Hepatocyte (in vitro differentiated cells): Measurements from ENCODE around the gene PDHX. TPM values are rescaled to one million over a fixed set of nuclear protein-coding genes. Genes with fewer than 3 reads are reported as not detected.

ENCODE experiments used
- DNase-seq: peaks from one replicate; pipeline ENCODE4 v3.0.0-alpha.2; 2016; ENCODE audit warnings: low spot score
- H2AFZ ChIP-seq: fragments of 200-600 bp; sonication (generic); 2 replicates; pipeline ENCODE4 v1.6.0; 2016; ENCODE audit warnings: antibody characterized with exemption, mild to moderate bottlenecking
- H3K27ac ChIP-seq: fragments of 200-600 bp; sonication (generic); 2 replicates; pipeline ENCODE4 v1.5.1; 2016; ENCODE audit warnings: mild to moderate bottlenecking
- H3K27me3 ChIP-seq: fragments of 200-600 bp; sonication (generic); 2 replicates; pipeline ENCODE4 v1.6.1; 2016
- H3K36me3 ChIP-seq: fragments of 200-600 bp; sonication (generic); replicated peaks from 2 replicates; pipeline ENCODE4 v1.5.1; 2016; ENCODE audit warnings: low read depth; ENCODE audit not compliant: insufficient read depth
- H3K4me1 ChIP-seq: fragments of 200-600 bp; sonication (generic); 2 replicates; pipeline ENCODE4 v1.5.1; 2016; ENCODE audit warnings: mild to moderate bottlenecking, moderate library complexity; ENCODE audit not compliant: insufficient read depth
- H3K4me2 ChIP-seq: fragments of 200-600 bp; sonication (generic); 2 replicates; pipeline ENCODE4 v1.6.0; 2016
- H3K4me3 ChIP-seq: fragments of 200-600 bp; sonication (generic); 2 replicates; pipeline ENCODE4 v1.5.1; 2016; ENCODE audit warnings: mild to moderate bottlenecking
- H3K79me2 ChIP-seq: fragments of 200-600 bp; sonication (generic); 2 replicates; pipeline ENCODE4 v1.6.0; 2017; ENCODE audit warnings: mild to moderate bottlenecking
- H3K9me2 ChIP-seq: fragments of 200-600 bp; sonication (generic); replicated peaks from 2 replicates; pipeline ENCODE4 v1.6.0; 2017; ENCODE audit warnings: mild to moderate bottlenecking; ENCODE audit not compliant: insufficient read depth
- H3K9me3 ChIP-seq: fragments of 200-600 bp; sonication (generic); 2 replicates; pipeline ENCODE4 v1.5.1; 2016; ENCODE audit warnings: low read depth, mild to moderate bottlenecking
- H4K20me1 ChIP-seq: fragments of 200-600 bp; sonication (generic); 2 replicates; pipeline ENCODE4 v1.6.0; 2016; ENCODE audit warnings: mild to moderate bottlenecking; ENCODE audit not compliant: insufficient read depth, poor library complexity, severe bottlenecking
- EZH2 ChIP-seq: fragments of 200-600 bp; sonication (generic); IDR thresholded peaks from 2 replicates; pipeline ENCODE4 v1.6.1; 2016; ENCODE audit warnings: antibody characterized with exemption, mild to moderate bottlenecking, borderline replicate concordance
- EZH2phosphoT487 ChIP-seq: fragments of 200-600 bp; sonication (generic); IDR thresholded peaks from one replicate; pipeline ENCODE4 v1.6.1; 2018; ENCODE audit warnings: antibody characterized with exemption, mild to moderate bottlenecking, low read depth, moderate library complexity; ENCODE audit not compliant: unreplicated experiment, severe bottlenecking
- WGBS: methylation state at CpG from one replicate; pipeline ENCODE4 v1.1.6; 2016; ENCODE audit warnings: low lambda C conversion rate; ENCODE audit errors: missing lambda C conversion rate; 5-methylcytosine and 5-hydroxymethylcytosine counted together
- polyA plus RNA-seq: library from polyadenylated mRNA; unstranded; fragments of >200 nt; fragmentation: Nextera tagmentation; extraction: Ambion mirVana; gene quantifications from 2 replicates; pipeline ENCODE4 v1.2.1, GENCODE V29; 2016
- total RNA-seq: library from RNA; depleted of rRNA; stranded (reverse); fragments of >200 nt; gene quantifications from 2 replicates; pipeline ENCODE4 v1.2.3, GENCODE V29; 2014
- TF ChIP-seq, protein P1 (sequence below): fragments of 200-600 bp; sonication (generic); IDR thresholded peaks from 2 replicates; pipeline ENCODE4 v1.5.1; 2016; ENCODE audit warnings: antibody characterized with exemption, mild to moderate bottlenecking; ENCODE audit not compliant: poor library complexity

Gene PDHX
- total and polyA plus RNA-seq, 2 experiments from 2014 or later = 44.8 to 46.8 TPM

DNA sequence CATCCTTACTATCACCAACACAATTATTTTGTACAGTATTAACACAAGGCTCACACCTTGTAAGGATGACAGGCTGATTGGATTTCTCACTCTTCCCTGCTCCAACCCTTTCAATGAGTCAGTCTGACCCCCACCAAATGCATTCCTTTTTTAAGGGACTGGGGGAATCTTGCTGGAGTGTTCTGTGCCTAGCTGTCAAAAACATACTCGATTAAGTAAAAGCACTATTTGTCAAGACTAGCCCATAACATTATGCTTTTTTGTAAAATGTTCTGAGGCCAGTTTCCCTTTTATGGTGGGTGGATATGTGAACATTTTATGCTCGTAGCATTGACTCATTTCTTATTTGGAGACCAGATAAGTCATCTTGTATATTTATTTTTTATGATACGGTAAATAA is 87.2 kb downstream of the PDHX start:
- H3K4me1 ChIP-seq = no peaks in the 10 kb centered on the region
- DNase-seq = no peak
- no peaks in the 10 kb centered on the region for H3K9me2 ChIP-seq
- H3K4me3 ChIP-seq = no peak overlapping the region
- WGBS = 86% methylated on average over 3 of the region's 3 CpGs
- no peak for TF ChIP-seq EZH2
- H3K27ac ChIP-seq = no peak overlapping the region
- H3K4me2 ChIP-seq = no peak overlapping the region
- H3K27me3 ChIP-seq = no peaks in the 10 kb centered on the region
- no peaks in the 10 kb centered on the region for H3K79me2 ChIP-seq
- H4K20me1 ChIP-seq = no peaks in the 10 kb centered on the region
- H3K36me3 ChIP-seq = no peaks in the 10 kb centered on the region
- no peaks in the 10 kb centered on the region for H3K9me3 ChIP-seq
- no peak overlapping the region for H2AFZ ChIP-seq

DNA sequence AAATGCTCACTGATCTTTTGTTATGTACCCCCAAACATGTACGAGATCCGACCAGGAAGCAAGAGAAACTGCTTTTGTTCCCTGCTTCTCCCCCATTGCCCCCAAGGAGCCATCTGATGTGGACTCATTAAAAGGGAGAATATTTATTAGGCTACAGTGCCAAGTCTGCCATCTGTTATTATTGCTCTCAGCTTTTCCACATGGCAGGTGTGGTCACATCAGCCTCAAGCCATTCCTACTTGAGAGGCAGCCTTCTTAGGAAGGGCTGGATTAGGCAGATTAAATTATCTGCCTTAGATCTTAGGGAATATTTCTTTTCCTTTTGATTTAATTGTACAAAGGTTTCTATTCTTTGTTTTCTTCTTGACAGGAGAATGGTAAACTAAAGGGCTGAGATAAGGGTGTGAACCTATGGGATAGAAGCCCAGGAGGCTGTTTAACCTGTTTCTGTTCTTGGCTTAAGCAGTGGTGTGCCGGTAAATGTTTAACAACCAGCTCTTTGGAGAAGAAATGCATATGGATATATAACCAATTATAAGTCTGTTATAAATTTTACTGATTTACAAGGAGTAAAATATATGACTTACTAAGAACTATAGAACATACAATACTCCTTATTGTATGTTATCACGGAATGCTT is 88.8 kb downstream of the PDHX start:
- Histone ChIP-seq H3K36me3 (no peaks in the 10 kb centered on the region), H4K20me1 (no peaks in the 10 kb centered on the region), H3K79me2 (no peaks in the 10 kb centered on the region), H3K9me2 (no peaks in the 10 kb centered on the region), H3K4me3 (no peak overlapping the region), H3K27ac (no peak overlapping the region), H3K4me1 (peaks cover 7% of the 10 kb centered on the region), H3K9me3 (no peaks in the 10 kb centered on the region), H3K27me3 (no peaks in the 10 kb centered on the region), H2AFZ (no peak overlapping the region), H3K4me2 (no peak overlapping the region)
- TF ChIP-seq EZH2phosphoT487 (no peak), EZH2 (no peak)
- TF ChIP-seq, protein P1, sequence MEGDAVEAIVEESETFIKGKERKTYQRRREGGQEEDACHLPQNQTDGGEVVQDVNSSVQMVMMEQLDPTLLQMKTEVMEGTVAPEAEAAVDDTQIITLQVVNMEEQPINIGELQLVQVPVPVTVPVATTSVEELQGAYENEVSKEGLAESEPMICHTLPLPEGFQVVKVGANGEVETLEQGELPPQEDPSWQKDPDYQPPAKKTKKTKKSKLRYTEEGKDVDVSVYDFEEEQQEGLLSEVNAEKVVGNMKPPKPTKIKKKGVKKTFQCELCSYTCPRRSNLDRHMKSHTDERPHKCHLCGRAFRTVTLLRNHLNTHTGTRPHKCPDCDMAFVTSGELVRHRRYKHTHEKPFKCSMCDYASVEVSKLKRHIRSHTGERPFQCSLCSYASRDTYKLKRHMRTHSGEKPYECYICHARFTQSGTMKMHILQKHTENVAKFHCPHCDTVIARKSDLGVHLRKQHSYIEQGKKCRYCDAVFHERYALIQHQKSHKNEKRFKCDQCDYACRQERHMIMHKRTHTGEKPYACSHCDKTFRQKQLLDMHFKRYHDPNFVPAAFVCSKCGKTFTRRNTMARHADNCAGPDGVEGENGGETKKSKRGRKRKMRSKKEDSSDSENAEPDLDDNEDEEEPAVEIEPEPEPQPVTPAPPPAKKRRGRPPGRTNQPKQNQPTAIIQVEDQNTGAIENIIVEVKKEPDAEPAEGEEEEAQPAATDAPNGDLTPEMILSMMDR = no peak
- peak; percentile 26 for DNase-seq
- 71% methylated on average over 4 of the region's 4 CpGs for WGBS

GRCh38 chr11:35006389-35007128 is 90.1 kb downstream of the PDHX start:
- Histone ChIP-seq H3K9me3 (no peaks in the 10 kb centered on the region), H3K27me3 (no peaks in the 10 kb centered on the region), H3K4me1 (peaks cover 9% of the 10 kb centered on the region), H3K79me2 (no peaks in the 10 kb centered on the region), H3K4me3 (no peak overlapping the region), H3K4me2 (no peak overlapping the region), H3K9me2 (no peaks in the 10 kb centered on the region), H2AFZ (no peak overlapping the region), H3K27ac (no peak overlapping the region), H3K36me3 (no peaks in the 10 kb centered on the region), H4K20me1 (no peaks in the 10 kb centered on the region)
- TF ChIP-seq, protein P1 = no peak
- TF ChIP-seq EZH2phosphoT487 (no peak), EZH2 (no peak)
- DNase-seq = no peak
- WGBS = 91% methylated on average over 8 of the region's 8 CpGs

- peaks cover 9% of the 10 kb centered on the region for H3K4me1 ChIP-seq
- H3K9me2 ChIP-seq = no peaks in the 10 kb centered on the region
- TF ChIP-seq, protein P1 = no peak
- TF ChIP-seq EZH2 (no peak), EZH2phosphoT487 (no peak)
- H3K79me2 ChIP-seq = no peaks in the 10 kb centered on the region
- H2AFZ ChIP-seq = no peak overlapping the region
- no peak overlapping the region for H3K27ac ChIP-seq
- WGBS = 84% methylated on average over 2 of the region's 2 CpGs
- no peak overlapping the region for H3K4me2 ChIP-seq
- H3K27me3 ChIP-seq = no peaks in the 10 kb centered on the region
- DNase-seq = no peak
- no peaks in the 10 kb centered on the region for H3K36me3 ChIP-seq
- H3K4me3 ChIP-seq = no peak overlapping the region
- H4K20me1 ChIP-seq = no peaks in the 10 kb centered on the region
- H3K9me3 ChIP-seq = no peaks in the 10 kb centered on the region
Observed at GRCh38 chr11:35007277-35007676, 90.9 kb downstream of the PDHX start.
